Smooth muscle cell (in vitro differentiated cells): Measurements from ENCODE around the gene POP5. TPM values are rescaled to one million over a fixed set of nuclear protein-coding genes. Genes with fewer than 3 reads are reported as not detected.

Experiments
- DNase-seq: peaks from one replicate; lab custom pipeline; 2025; ENCODE audit not compliant: unreplicated experiment; lab: John Stamatoyannopoulos, UW
- H2AFZ ChIP-seq: fragments of 200-600 bp; sonication (generic); 2 replicates; pipeline ENCODE4 v1.6.0; 2016; ENCODE audit warnings: antibody characterized with exemption, low read depth, mild to moderate bottlenecking
- H3F3A ChIP-seq: fragments of 200-600 bp; sonication (generic); 2 replicates; pipeline ENCODE4 v1.6.0; 2017; ENCODE audit warnings: antibody characterized with exemption, low read depth
- H3K27ac ChIP-seq: fragments of 200-600 bp; sonication (generic); 2 replicates; pipeline ENCODE4 v1.5.1; 2016; ENCODE audit warnings: low read depth, mild to moderate bottlenecking
- H3K27me3 ChIP-seq: fragments of 200-600 bp; sonication (generic); 2 replicates; pipeline ENCODE4 v1.6.1; 2016; ENCODE audit warnings: low read depth, mild to moderate bottlenecking
- H3K36me3 ChIP-seq: fragments of 200-600 bp; sonication (generic); 2 replicates; pipeline ENCODE4 v1.5.1; 2016; ENCODE audit warnings: low read depth
- H3K4me1 ChIP-seq: fragments of 200-600 bp; sonication (generic); 2 replicates; pipeline ENCODE4 v1.5.1; 2016; ENCODE audit warnings: low read depth
- H3K4me2 ChIP-seq: fragments of 200-600 bp; sonication (generic); 2 replicates; pipeline ENCODE4 v1.6.0; 2016; ENCODE audit warnings: mild to moderate bottlenecking
- H3K4me3 ChIP-seq: fragments of 200-600 bp; sonication (generic); 2 replicates; pipeline ENCODE4 v1.5.1; 2016; ENCODE audit warnings: mild to moderate bottlenecking
- H3K79me2 ChIP-seq: fragments of 200-600 bp; sonication (generic); 2 replicates; pipeline ENCODE4 v1.6.0; 2016; ENCODE audit warnings: low read depth, mild to moderate bottlenecking
- H3K9ac ChIP-seq: fragments of 200-600 bp; sonication (generic); 2 replicates; pipeline ENCODE4 v1.6.0; 2016; ENCODE audit warnings: low read depth
- H3K9me3 ChIP-seq: fragments of 200-600 bp; sonication (generic); replicated peaks from 2 replicates; pipeline ENCODE4 v1.5.1; 2016; ENCODE audit warnings: low read depth
- H4K20me1 ChIP-seq: fragments of 200-600 bp; sonication (generic); 2 replicates; pipeline ENCODE4 v1.6.0; 2016; ENCODE audit warnings: low read depth
- WGBS: methylation state at CpG from one replicate; pipeline ENCODE4 v1.1.7; 2016; ENCODE audit warnings: low lambda C conversion rate; 5-methylcytosine and 5-hydroxymethylcytosine counted together
- polyA plus RNA-seq: library from polyadenylated mRNA; unstranded; fragments of >200 nt; fragmentation: Nextera tagmentation; extraction: Ambion mirVana; gene quantifications from 2 replicates; pipeline ENCODE4 v1.2.1, GENCODE V29; 2016
- total RNA-seq: library from RNA; depleted of rRNA; stranded (reverse); fragments of >200 nt; gene quantifications from 2 replicates; pipeline ENCODE4 v1.2.3, GENCODE V29; 2014
- TF ChIP-seq, protein P1 (sequence below): fragments of 200-600 bp; sonication (generic); IDR thresholded peaks from 2 replicates; pipeline ENCODE4 v1.5.1; 2017; ENCODE audit warnings: borderline replicate concordance, mild to moderate bottlenecking, antibody characterized with exemption; ENCODE audit not compliant: insufficient read depth, poor library complexity, severe bottlenecking

POP5 gene
- total and polyA plus RNA-seq, 2 experiments from 2014 or later, result 25.8 to 40.4 TPM

- Histone ChIP-seq H2AFZ (no peak overlapping the region), H4K20me1 (peaks cover 100% of the 10 kb centered on the region), H3K9me3 (no peaks in the 10 kb centered on the region), H3K27ac (no peak overlapping the region), H3K27me3 (no peaks in the 10 kb centered on the region), H3K79me2 (peaks cover 99% of the 10 kb centered on the region), H3K4me1 (peaks cover 11% of the 10 kb centered on the region), H3K4me2 (no peak overlapping the region), H3K9ac (no peak overlapping the region), H3F3A (no peaks in the 10 kb centered on the region), H3K4me3 (no peak overlapping the region), H3K36me3 (peaks cover 11% of the 10 kb centered on the region)
- no peak for DNase-seq
- WGBS, result 100% methylated on average over 5 of the region's 5 CpGs
- TF ChIP-seq, protein P1, sequence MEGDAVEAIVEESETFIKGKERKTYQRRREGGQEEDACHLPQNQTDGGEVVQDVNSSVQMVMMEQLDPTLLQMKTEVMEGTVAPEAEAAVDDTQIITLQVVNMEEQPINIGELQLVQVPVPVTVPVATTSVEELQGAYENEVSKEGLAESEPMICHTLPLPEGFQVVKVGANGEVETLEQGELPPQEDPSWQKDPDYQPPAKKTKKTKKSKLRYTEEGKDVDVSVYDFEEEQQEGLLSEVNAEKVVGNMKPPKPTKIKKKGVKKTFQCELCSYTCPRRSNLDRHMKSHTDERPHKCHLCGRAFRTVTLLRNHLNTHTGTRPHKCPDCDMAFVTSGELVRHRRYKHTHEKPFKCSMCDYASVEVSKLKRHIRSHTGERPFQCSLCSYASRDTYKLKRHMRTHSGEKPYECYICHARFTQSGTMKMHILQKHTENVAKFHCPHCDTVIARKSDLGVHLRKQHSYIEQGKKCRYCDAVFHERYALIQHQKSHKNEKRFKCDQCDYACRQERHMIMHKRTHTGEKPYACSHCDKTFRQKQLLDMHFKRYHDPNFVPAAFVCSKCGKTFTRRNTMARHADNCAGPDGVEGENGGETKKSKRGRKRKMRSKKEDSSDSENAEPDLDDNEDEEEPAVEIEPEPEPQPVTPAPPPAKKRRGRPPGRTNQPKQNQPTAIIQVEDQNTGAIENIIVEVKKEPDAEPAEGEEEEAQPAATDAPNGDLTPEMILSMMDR, result no peak
These were observed 39.0 kb downstream of the POP5 start for GRCh38 chr12:120542166-120542565.

DNA sequence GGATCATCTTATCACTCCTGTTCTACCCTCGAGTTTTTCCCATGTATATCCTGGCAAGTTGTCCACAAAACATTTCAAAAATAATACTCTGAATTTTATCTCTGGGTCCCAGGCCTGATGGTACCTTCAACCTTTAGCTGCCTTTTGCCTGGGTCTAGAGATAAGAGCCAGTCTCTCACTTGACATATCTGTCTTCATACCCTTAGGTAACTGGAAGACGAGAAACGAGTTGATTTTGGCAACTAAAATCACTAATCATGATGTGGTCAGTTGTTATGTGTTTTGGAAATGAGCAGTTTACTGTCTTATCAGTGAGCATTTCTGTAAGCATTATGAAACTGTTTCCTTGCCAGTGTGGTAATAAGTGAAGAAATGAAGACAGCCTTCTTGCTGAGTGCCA is 40.8 kb downstream of the POP5 start:
- no peaks in the 10 kb centered on the region for H3K9me3 ChIP-seq

DNA sequence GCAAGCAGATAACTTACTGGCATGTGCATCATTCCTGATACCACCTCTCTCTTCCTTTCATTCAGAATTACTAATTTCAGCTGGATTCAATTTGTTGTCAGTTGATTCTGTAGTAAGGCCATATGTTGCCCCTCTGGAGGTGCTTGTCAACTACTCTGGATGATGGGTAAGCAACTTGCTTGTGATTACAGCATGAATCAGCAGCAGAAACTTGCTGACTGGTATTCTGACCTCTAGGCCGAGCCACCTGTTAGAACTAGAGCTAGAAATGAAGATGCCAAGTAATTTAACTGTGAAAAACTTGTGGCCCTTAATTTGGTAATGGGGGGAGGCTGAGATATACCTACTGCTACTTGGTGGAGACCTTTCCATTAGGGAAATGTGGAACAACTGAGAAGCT is 41.9 kb downstream of the POP5 start:
- no peak for DNase-seq
- H3F3A ChIP-seq, result peaks cover 5% of the 10 kb centered on the region
- no peak overlapping the region for H3K9ac ChIP-seq
- peak overlapping the region; percentile 91 for H3K4me2 ChIP-seq
- H3K36me3 ChIP-seq, result no peaks in the 10 kb centered on the region
- H3K4me1 ChIP-seq, result peaks cover 29% of the 10 kb centered on the region
- H3K27me3 ChIP-seq, result no peaks in the 10 kb centered on the region
- no peak overlapping the region for H2AFZ ChIP-seq
- peaks cover 100% of the 10 kb centered on the region for H3K79me2 ChIP-seq
- TF ChIP-seq, protein P1, result no peak
- no peak overlapping the region for H3K4me3 ChIP-seq
- peaks cover 97% of the 10 kb centered on the region for H4K20me1 ChIP-seq
- 68% methylated on average over 1 of the region's 1 CpG for WGBS
- H3K27ac ChIP-seq, result peak overlapping the region; percentile 60
- H3K9me3 ChIP-seq, result no peaks in the 10 kb centered on the region

More for the DNA sequence above, 40.8 kb downstream of the POP5 start:
- Histone ChIP-seq H3F3A (peaks cover 5% of the 10 kb centered on the region), H3K9ac (no peak overlapping the region), H3K27me3 (no peaks in the 10 kb centered on the region), H3K4me1 (peaks cover 27% of the 10 kb centered on the region), H3K27ac (peak overlapping the region; percentile 8), H3K79me2 (peaks cover 99% of the 10 kb centered on the region), H4K20me1 (peaks cover 100% of the 10 kb centered on the region), H3K4me3 (no peak overlapping the region), H3K36me3 (no peaks in the 10 kb centered on the region), H3K4me2 (no peak overlapping the region), H2AFZ (no peak overlapping the region)
- no peak for DNase-seq
- TF ChIP-seq, protein P1, result no peak
- WGBS, result 64% methylated on average over 3 of the region's 3 CpGs

GRCh38 chr12:120538281-120539156 is 42.7 kb downstream of the POP5 start:
- no peak for DNase-seq
- Histone ChIP-seq H2AFZ (no peak overlapping the region), H3K4me2 (peak overlapping the region; percentile 91), H3K9me3 (no peaks in the 10 kb centered on the region), H3K4me3 (peak overlapping the region; percentile 21), H3K79me2 (peaks cover 93% of the 10 kb centered on the region), H3K27ac (peak overlapping the region; percentile 60), H3K9ac (no peak overlapping the region), H3F3A (peaks cover 5% of the 10 kb centered on the region), H3K27me3 (no peaks in the 10 kb centered on the region), H3K36me3 (no peaks in the 10 kb centered on the region), H3K4me1 (peaks cover 29% of the 10 kb centered on the region), H4K20me1 (peaks cover 89% of the 10 kb centered on the region)
- TF ChIP-seq, protein P1, result no peak
- 76% methylated on average over 6 of the region's 6 CpGs for WGBS
